Stimulated activated CD8-positive, alpha-beta memory T cell treated with anti-CD3 and anti-CD28 coated beads, Interleukin-12 subunit alpha, Interleukin-12 subunit beta, amount 100 ng/mL, for 24 hours (primary cell): Measurements from ENCODE around the gene PDYN.

Experiments used
- DNase-seq: peaks from one replicate; pipeline ENCODE4 v3.0.0-alpha.2; 2020; ENCODE audit errors: extremely low read depth

PDYN gene

GRCh38 chr20:1951436-1952115 is 42.3 kb downstream of the PDYN start:
- no peak for DNase-seq

DNA sequence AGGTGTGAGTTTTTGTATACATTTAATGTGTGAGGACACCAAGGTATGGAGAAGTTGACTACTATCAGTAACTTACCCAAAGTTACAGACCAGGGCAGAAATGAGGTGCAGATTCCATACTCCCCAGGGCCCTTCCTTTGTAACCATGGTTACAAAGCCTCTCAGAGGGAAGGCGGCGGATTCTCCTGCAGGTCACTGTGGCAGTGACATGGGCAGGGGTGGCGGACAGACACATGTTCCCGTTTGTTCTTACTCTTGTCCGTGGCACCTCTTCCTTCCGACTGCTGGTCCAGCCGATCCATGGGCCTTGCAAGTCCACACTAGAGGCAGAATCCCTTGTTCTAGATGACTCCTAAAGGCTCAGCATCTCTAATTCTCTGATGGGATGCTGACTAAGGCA is 43.0 kb downstream of the PDYN start:
- DNase-seq = no peak

DNA sequence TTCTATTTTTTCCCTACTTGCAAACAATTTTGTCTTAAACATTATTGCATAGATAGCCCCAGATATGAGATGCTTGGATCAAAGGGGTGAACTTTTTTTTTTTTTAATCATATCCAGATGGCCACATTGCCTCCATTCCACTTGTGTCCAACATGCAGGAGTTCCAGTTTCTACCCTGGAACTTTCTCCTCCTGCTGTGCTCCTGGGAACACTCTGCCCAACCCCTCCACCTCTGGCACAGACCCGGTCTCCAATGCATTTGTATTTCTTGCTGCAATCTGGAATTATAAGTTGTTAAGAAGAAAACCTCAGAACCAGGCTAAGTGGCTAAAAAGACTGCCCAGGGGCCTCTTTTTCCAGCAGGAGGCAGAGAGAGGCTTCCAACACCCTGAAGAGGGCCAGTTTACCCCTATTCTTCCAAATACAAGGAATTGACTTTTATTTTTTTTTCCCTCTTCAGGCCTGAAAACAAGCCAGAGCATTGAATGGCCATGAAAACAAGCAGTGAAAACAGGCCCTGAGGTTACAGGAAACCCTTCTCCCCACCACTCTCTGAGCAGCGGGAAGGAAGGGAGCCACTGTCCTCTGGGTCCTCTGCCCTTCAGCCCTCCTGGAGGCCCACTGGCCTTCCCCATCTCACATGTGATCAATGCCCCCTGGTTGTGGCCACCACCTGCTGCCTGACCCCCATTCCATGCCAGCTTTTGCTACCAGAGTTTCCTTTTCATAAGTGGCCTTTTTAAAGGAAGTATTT is 44.3 kb downstream of the PDYN start:
- no peak for DNase-seq

DNA sequence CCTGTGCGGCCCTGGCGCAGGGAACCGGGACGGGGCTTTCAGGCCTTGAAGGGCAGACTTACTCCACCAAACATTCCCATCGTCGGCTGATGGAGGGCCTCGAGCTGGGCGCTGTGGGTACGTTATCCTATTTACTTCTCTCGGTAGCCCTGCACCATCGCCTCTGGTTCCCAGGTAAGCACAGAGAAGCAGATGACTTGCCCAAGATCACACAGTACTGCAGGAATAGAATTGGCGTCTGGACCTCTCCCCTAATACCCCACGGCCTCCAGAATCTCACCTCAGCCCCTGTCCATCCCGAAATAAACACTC is 46.4 kb downstream of the PDYN start:
- no peak for DNase-seq

GRCh38 chr20:1946762-1947534 is 46.9 kb downstream of the PDYN start:
- no peak for DNase-seq

DNA sequence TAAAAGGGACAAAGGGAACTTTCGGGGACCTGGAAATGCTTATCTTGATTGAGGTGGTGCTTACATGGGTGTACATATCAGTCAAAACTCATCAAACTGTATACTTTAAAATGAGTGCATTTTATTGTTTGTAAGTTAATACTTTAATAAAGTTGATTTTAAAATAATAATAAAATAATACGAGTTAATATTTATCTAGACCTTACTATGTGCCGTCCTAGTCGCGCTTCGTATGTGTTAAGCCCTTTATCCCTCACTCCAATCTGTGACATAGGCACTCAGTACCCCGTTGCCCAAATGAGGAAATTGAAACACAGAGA is 47.5 kb downstream of the PDYN start:
- DNase-seq = no peak

- no peak for DNase-seq
These were observed 48.2 kb downstream of the PDYN start for GRCh38 chr20:1945660-1946059.

- no peak for DNase-seq
These were observed 48.7 kb downstream of the PDYN start for GRCh38 chr20:1945134-1945618.

- DNase-seq = no peak
These were observed 49.3 kb downstream of the PDYN start for GRCh38 chr20:1944345-1945091.

- no peak for DNase-seq
These were observed 50.4 kb downstream of the PDYN start for GRCh38 chr20:1943275-1944002.

- DNase-seq = no peak
These were observed 51.2 kb downstream of the PDYN start for GRCh38 chr20:1942486-1943274.

DNA sequence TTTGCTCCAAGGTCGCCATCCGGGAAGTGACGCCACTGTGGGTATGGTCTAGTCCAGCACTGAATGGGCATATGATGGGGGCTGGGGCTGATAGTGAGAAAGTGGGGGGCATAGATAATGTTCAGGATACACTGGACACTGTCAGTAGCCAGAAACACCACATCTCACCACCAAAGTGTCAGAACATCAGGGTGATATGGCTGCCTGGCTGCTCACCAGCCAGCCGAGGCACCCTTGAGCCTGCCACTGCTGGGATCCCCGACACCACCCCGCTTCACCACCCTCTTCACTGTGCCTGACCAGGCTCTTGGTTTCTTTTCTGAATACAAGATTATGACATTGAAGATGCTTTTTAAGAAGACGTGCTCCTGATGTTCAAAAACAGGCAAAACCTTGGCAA is 51.8 kb downstream of the PDYN start:
- DNase-seq = no peak

DNA sequence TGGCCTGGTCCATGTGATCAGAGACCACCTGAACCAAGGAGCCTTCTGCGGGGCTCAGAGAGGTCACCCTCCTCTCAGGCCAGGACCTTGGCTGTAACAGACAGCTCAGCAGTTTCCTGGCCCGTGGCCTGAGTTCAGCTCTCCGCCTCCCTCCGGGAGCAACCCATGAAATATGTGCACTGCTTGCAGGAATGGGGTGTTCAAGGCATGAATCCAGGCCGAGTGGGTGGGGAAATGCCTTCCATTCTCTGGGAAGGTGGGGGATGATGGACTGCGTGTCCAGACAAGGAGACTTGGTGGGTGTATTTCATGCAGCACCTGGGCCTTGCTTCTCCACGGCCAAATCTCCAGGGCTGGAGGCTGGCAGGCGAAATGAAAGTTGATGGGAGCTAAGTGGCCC is 52.6 kb downstream of the PDYN start:
- no peak for DNase-seq

GRCh38 chr20:1940581-1940980 is 53.3 kb downstream of the PDYN start:
- no peak for DNase-seq

- no peak for DNase-seq
These were observed 54.6 kb downstream of the PDYN start for GRCh38 chr20:1939270-1939595.

DNA sequence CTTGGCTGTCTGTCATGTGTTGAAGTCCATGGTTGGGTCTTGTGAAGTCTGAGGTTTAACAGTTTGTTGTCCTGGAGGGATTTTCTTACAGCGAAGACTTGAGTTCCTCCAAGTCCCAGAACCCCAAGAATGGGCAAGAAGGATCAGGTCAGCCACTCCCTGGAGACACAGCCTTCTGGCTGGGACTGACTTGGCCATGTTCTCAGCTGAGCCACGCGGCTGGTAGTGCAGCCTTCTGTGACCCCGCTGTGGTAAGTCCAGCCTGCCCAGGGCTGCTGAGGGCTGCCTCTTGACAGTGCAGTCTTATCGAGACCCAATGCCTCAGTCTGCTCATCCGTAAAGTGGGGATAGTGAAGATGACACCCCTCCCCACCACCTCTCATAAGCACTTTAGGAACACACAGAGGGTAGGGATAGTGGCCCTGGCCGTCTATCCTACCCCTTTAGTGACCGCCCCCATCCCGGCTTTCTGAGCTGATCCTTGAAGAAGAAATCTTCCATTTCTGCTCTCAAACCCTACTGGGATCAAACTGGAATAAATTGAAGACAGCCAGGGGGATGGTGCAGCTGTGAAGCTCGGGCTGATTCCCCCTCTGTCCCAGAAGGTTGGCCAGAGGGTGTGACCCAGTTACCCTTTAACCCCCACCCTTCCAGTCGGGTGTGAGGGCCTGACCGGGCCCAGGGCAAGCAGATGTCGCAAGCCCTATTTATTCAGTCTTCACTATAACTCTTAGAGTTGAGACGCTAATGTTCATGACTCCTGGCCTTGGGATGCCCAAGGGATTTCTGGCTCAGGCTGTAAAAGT is 55.2 kb downstream of the PDYN start:
- no peak for DNase-seq

DNA sequence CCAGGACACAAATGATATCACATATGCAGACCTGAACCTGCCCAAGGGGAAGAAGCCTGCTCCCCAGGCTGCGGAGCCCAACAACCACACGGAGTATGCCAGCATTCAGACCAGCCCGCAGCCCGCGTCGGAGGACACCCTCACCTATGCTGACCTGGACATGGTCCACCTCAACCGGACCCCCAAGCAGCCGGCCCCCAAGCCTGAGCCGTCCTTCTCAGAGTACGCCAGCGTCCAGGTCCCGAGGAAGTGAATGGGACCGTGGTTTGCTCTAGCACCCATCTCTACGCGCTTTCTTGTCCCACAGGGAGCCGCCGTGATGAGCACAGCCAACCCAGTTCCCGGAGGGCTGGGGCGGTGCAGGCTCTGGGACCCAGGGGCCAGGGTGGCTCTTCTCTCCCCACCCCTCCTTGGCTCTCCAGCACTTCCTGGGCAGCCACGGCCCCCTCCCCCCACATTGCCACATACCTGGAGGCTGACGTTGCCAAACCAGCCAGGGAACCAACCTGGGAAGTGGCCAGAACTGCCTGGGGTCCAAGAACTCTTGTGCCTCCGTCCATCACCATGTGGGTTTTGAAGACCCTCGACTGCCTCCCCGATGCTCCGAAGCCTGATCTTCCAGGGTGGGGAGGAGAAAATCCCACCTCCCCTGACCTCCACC is 56.4 kb downstream of the PDYN start:
- no peak for DNase-seq

DNA sequence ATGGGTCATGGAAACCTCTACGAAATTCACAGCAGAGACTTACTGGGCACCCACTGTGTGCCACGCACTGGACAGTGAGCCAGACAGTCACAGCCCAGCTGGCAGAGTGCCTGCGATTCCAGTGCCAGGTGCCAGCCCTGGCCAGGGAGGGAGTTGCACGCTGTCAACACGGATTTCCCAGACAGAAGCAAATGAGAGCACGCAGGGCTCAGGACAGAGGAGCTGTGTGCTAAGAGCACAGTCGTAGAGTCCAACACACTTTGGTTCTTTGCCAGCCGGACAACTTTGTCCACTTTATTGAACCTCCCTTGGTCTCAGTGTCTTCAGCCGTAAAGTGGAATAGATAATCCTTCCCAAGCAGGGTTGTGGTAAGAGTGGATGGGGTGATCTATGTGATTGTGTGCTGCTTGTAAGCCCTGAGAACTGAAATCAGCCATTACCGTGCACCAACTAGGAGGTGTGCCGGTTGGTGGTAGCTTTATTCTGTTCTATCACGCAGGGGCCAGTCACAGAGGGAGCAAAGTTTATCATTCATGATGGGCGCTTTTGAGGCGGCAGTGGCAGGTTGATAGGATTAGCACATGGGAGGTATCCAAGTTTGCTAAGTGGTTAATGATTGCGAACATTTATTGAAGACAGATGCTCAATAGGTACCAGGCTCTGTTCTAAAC is 58.0 kb downstream of the PDYN start:
- DNase-seq = no peak
